HCT116 (cell line): ENCODE data around the gene DHX40. TPM values are rescaled to one million over a fixed set of nuclear protein-coding genes. Genes with fewer than 3 reads are reported as not detected.
"Not testable (repeated sequence)": the region's sequence is repeated elsewhere in the genome, so short reads cannot be mapped to it uniquely, and the experiment has no call there.

Experiments
- ATAC-seq: fragments of 200-7000 bp; cut with Tn5 transposase; 2 replicates; pipeline ENCODE4 v1.9.1; 2020; ENCODE audit warnings: mild to moderate bottlenecking, moderate library complexity
- BruUV-seq: library from RNA; stranded (reverse); fragments of 400-500 nt; replicated peaks from 2 replicates; lab custom pipeline; 2021; lab: Mats Ljungman, UMichigan
- CTCF ChIA-PET: fragments of 300-600 bp; sonication (Branson Sonifier 250); formaldehyde crosslinking; loops from one replicate; lab custom pipeline; 2021; ENCODE audit warnings: antibody characterized with exemption; lab: Charles Lee
- POLR2A ChIA-PET: fragments of 300-600, 350-600 bp; sonication (Branson Sonifier 250); formaldehyde crosslinking; loops from one replicate; lab custom pipeline; 2021; ENCODE audit warnings: antibody characterized with exemption; lab: Charles Lee
- RAD21 ChIA-PET, 2 experiments: fragments of 300-600 bp; sonication (Branson Sonifier 250); formaldehyde crosslinking; loops; one replicate each; lab custom pipeline; 2023; ENCODE audit warnings: low total read pairs in 2 of 2; ENCODE audit not compliant: uncharacterized antibody in 2 of 2, unreplicated experiment in 2 of 2, low non-redundant PET in 1 of 2; lab: Charles Lee
- DNase-seq: peaks from one replicate; pipeline ENCODE4 v3.0.0-alpha.2; 2010; ENCODE audit warnings: low read depth, low spot score
- H2AFZ ChIP-seq: fragments of 200-600 bp; shearing (Covaris generic), sonication (generic); 2 replicates; pipeline ENCODE4 v1.6.1; 2017; ENCODE audit warnings: low read depth, mixed run types, mixed read lengths, antibody characterized with exemption, low read length; ENCODE audit not compliant: poor library complexity, severe bottlenecking
- H3K27ac ChIP-seq: 2 replicates; pipeline ENCODE4 v1.5.1; 2012; ENCODE audit warnings: low read depth, low read length
- H3K27me3 ChIP-seq: fragments of 200-600 bp; sonication (generic); 2 replicates; pipeline ENCODE4 v1.6.1; 2016; ENCODE audit warnings: mixed run types, low read length, mixed read lengths; ENCODE audit not compliant: insufficient read depth
- H3K36me3 ChIP-seq, 2 experiments: fragments of 200-500 bp in 1 of 2; fragments of 200-600 bp in 1 of 2; sonication (Bioruptor generic) in 1 of 2; sonication (generic) in 1 of 2; 2 replicates each; pipeline versions ENCODE4 v1.5.1 to v1.6.1; 2014 to 2016; ENCODE audit warnings: low read length in 2 of 2, inconsistent platforms in 1 of 2, mixed read lengths in 1 of 2, mixed run types in 1 of 2; ENCODE audit not compliant: insufficient read depth in 2 of 2, control insufficient read depth in 1 of 2
- H3K4me1 ChIP-seq, 2 experiments: fragments of 200-600 bp in 1 of 2; sonication (generic) in 1 of 2; 2 replicates each; pipeline versions ENCODE4 v1.5.1 to v1.6.1; 2012 to 2017; ENCODE audit warnings: low read length in 2 of 2, inconsistent platforms in 1 of 2, mild to moderate bottlenecking in 1 of 2, mixed read lengths in 1 of 2, mixed run types in 1 of 2, moderate library complexity in 1 of 2; ENCODE audit not compliant: insufficient read depth in 2 of 2, control insufficient read depth in 1 of 2
- H3K4me2 ChIP-seq: fragments of 200-600 bp; sonication (generic); 2 replicates; pipeline ENCODE4 v1.6.1; 2017; ENCODE audit warnings: mixed run types, low read length, mixed read lengths
- H3K4me3 ChIP-seq, 2 experiments: fragments of 200-600 bp in 1 of 2; sonication (generic) in 1 of 2; replicated peaks in 1 of 2; 2 replicates each; pipeline ENCODE4 v1.5.1; 2011 to 2016; ENCODE audit warnings: low read length in 2 of 2, control low read depth in 1 of 2, low read depth in 1 of 2, mild to moderate bottlenecking in 1 of 2, mixed read lengths in 1 of 2, mixed run types in 1 of 2
- H3K79me2 ChIP-seq: fragments of 200-600 bp; sonication (generic); 2 replicates; pipeline ENCODE4 v1.6.1; 2017; ENCODE audit warnings: mild to moderate bottlenecking, mixed run types, low read length, moderate library complexity, mixed read lengths; ENCODE audit not compliant: insufficient read depth
- H3K9ac ChIP-seq: fragments of 200-600 bp; sonication (generic); 2 replicates; pipeline ENCODE4 v1.6.1; 2016; ENCODE audit warnings: low read length, mixed read lengths
- H3K9me2 ChIP-seq: fragments of 200-600 bp; sonication (generic), shearing (Covaris generic); 2 replicates; pipeline ENCODE4 v1.6.1; 2017; ENCODE audit warnings: mixed run types, mild to moderate bottlenecking, moderate library complexity; ENCODE audit not compliant: insufficient read depth
- H3K9me3 ChIP-seq, 2 experiments: fragments of 200-500 bp in 1 of 2; fragments of 200-600 bp in 1 of 2; sonication (Bioruptor generic) in 1 of 2; sonication (generic) in 1 of 2; 2 replicates each; pipeline ENCODE4 v1.6.1; 2014 to 2017; ENCODE audit warnings: low read length in 2 of 2, mixed read lengths in 2 of 2, inconsistent platforms in 1 of 2, low read depth in 1 of 2, mild to moderate bottlenecking in 1 of 2, mixed run types in 1 of 2, moderate library complexity in 1 of 2; ENCODE audit not compliant: control insufficient read depth in 1 of 2, insufficient read depth in 1 of 2
- H4K20me1 ChIP-seq: fragments of 200-600 bp; sonication (generic), shearing (Covaris generic); 2 replicates; pipeline ENCODE4 v1.6.1; 2017; ENCODE audit warnings: mixed run types, mild to moderate bottlenecking, moderate library complexity; ENCODE audit not compliant: insufficient read depth
- CEBPB ChIP-seq: IDR thresholded peaks from 2 replicates; pipeline ENCODE4 v1.6.1; 2012; ENCODE audit warnings: low read depth
- POLR2A ChIP-seq: IDR thresholded peaks from 2 replicates; pipeline ENCODE4 v1.7.0; 2011; ENCODE audit warnings: borderline replicate concordance; ENCODE audit not compliant: insufficient read depth, insufficient read length; ENCODE audit errors: extremely low read depth
- RAD21 ChIP-seq: IDR thresholded peaks from 2 replicates; pipeline ENCODE4 v1.6.1; 2012; ENCODE audit warnings: low read depth, mild to moderate bottlenecking
- YY1 ChIP-seq: IDR thresholded peaks from 2 replicates; pipeline ENCODE4 v1.6.1; 2011; ENCODE audit warnings: low read length, low read depth, moderate library complexity, mild to moderate bottlenecking; ENCODE audit not compliant: insufficient replicate concordance; ENCODE audit errors: extremely low read depth
- intact Hi-C: fragments of 100-400 bp; cut with micrococcal nuclease; formaldehyde crosslinking; loops from 2 replicates; pipeline ENCODE4 v1.10.0; 2022
- total RNA-seq: library from RNA; stranded (reverse); gene quantifications from one replicate; pipeline ENCODE4 v1.2.1, GENCODE V29; 2021; ENCODE audit not compliant: unreplicated experiment

The DHX40 gene
- total RNA-seq, 1 experiment from 2014 or later = 58.7 TPM

- Histone ChIP-seq H3K36me3 (peaks cover 4 to 12% of the 10 kb centered on the region in 2 experiments; a peak in 2 of 4 replicates), H3K9me2 (no peaks in the 10 kb centered on the region), H3K27me3 (no peaks in the 10 kb centered on the region), H2AFZ (no peak overlapping the region), H3K79me2 (peaks cover 5% of the 10 kb centered on the region), H3K9ac (no peak overlapping the region), H3K4me2 (no peak overlapping the region), H3K4me1 (no peaks in the 10 kb centered on the region), H4K20me1 (no peaks in the 10 kb centered on the region), H3K27ac (no peak overlapping the region), H3K9me3 (no peaks in the 10 kb centered on the region), H3K4me3 (no peak overlapping the region)
- ChIA-PET CTCF (no interaction called here), RAD21 (no interaction called here), POLR2A (no interaction called here)
- intact Hi-C loops = no loop called here
- ATAC-seq (no peak), DNase-seq (no peak)
- no TSS peak for BruUV-seq
- TF ChIP-seq POLR2A (no peak), YY1 (no peak), CEBPB (no peak), RAD21 (no peak)
Measured at GRCh38 chr17:59572301-59572924, 7.0 kb downstream of the DHX40 start.

- H3K27ac ChIP-seq, H3K9me2 ChIP-seq, H3K79me2 ChIP-seq, BruUV-seq, intact Hi-C loops, H3K4me2 ChIP-seq, H3K9ac ChIP-seq, CTCF ChIA-PET, H3K4me3 ChIP-seq, ATAC-seq, DNase-seq, POLR2A ChIA-PET, RAD21 ChIA-PET, H3K9me3 ChIP-seq, H4K20me1 ChIP-seq, H3K4me1 ChIP-seq, H3K27me3 ChIP-seq, H3K36me3 ChIP-seq, H2AFZ ChIP-seq: not testable (repeated sequence)
Measured at GRCh38 chr17:59584168-59584567, 18.8 kb downstream of the DHX40 start.
